Type B pancreatic cell (in vitro differentiated cells): ENCODE results near the gene P2RY8. TPM values are rescaled to one million over a fixed set of nuclear protein-coding genes. Genes with fewer than 3 reads are reported as not detected.

Experiments
- DNase-seq: peaks from one replicate; pipeline ENCODE4 v3.0.0; 2021; ENCODE audit warnings: mixed read lengths; ENCODE audit not compliant: unreplicated experiment; ENCODE audit errors: extremely low spot score
- H3K27ac Mint-ChIP-seq: 2 replicates; pipeline ENCODE4 v1.8.0; 2021; ENCODE audit warnings: mild to moderate bottlenecking, mixed read lengths
- H3K27me3 Mint-ChIP-seq: 2 replicates; pipeline ENCODE4 v1.8.0; 2021; ENCODE audit warnings: mixed read lengths
- H3K36me3 Mint-ChIP-seq: 2 replicates; pipeline ENCODE4 v1.8.0; 2021; ENCODE audit warnings: mixed read lengths
- H3K4me1 Mint-ChIP-seq: one replicate; pipeline ENCODE4 v1.8.0; 2021; ENCODE audit warnings: mixed read lengths; ENCODE audit not compliant: unreplicated experiment
- H3K4me3 Mint-ChIP-seq: 2 replicates; pipeline ENCODE4 v1.8.0; 2021; ENCODE audit warnings: mild to moderate bottlenecking, mixed read lengths
- H3K9me3 Mint-ChIP-seq: 2 replicates; pipeline ENCODE4 v1.8.0; 2021; ENCODE audit warnings: mixed read lengths
- total RNA-seq: library from RNA; stranded (reverse); gene quantifications from 2 replicates; pipeline ENCODE4 v1.2.1, GENCODE V29; 2021; ENCODE audit warnings: low replicate concordance
- TF ChIP-seq, protein P1 (sequence below): fragments of 200-600 bp; sonication (generic); conservative IDR thresholded peaks from 2 replicates; pipeline ENCODE4 v1.5.0; 2021; ENCODE audit warnings: antibody characterized with exemption, mild to moderate bottlenecking

Gene P2RY8
- total RNA-seq, 1 donor from 2014 or later, result not detected

DNA sequence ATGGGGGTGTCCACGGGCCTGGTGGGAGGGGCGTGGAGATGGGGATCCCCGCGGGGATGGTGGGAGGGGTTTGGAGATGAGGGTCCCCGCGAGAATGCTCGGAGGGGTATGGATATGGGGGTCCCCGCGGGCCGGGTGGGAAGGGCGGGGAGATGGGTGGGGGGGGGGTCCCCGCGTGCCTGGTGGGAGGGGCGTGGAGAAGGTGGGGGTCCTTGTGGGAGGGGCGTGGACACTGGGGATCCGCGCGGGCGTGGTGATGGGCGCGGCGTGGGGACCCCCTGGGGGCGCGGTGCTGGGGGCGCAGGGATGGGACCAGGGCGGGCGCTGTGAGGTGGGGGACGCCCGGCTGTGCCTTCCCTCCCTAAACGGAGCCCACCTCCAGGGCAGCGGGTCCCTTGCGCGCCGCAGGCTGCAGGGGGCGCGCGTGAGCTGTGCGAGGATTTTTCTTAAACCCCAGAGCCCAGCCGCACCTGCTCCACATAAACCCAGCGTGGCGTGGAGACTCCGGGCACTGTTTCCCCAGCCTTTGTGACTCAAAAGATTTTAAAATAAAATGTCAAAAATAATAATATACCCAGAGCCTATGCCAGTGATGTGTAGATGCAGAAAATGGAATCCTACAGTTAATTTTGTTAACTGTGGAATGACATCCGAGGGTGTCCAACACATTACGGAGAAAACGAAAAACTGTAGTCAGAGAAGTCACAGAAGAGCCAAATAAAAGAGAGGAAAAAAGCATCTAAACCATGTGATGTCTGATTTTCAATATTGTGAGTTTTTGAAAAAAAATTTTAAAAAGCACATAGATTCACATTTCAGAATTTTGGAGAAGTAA, 82.8 kb downstream of the P2RY8 start:
- peaks cover 13% of the 10 kb centered on the region for H3K36me3 Mint-ChIP-seq
- H3K27me3 Mint-ChIP-seq, result peaks cover 13% of the 10 kb centered on the region
- peak; percentile 91 for DNase-seq
- peaks cover 4% of the 10 kb centered on the region for H3K4me1 Mint-ChIP-seq
- peaks cover 3% of the 10 kb centered on the region for H3K9me3 Mint-ChIP-seq
- no peak overlapping the region for H3K27ac Mint-ChIP-seq
- TF ChIP-seq, protein P1, sequence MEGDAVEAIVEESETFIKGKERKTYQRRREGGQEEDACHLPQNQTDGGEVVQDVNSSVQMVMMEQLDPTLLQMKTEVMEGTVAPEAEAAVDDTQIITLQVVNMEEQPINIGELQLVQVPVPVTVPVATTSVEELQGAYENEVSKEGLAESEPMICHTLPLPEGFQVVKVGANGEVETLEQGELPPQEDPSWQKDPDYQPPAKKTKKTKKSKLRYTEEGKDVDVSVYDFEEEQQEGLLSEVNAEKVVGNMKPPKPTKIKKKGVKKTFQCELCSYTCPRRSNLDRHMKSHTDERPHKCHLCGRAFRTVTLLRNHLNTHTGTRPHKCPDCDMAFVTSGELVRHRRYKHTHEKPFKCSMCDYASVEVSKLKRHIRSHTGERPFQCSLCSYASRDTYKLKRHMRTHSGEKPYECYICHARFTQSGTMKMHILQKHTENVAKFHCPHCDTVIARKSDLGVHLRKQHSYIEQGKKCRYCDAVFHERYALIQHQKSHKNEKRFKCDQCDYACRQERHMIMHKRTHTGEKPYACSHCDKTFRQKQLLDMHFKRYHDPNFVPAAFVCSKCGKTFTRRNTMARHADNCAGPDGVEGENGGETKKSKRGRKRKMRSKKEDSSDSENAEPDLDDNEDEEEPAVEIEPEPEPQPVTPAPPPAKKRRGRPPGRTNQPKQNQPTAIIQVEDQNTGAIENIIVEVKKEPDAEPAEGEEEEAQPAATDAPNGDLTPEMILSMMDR, result peak; percentile 97
- H3K4me3 Mint-ChIP-seq, result peak overlapping the region; percentile 71

DNA sequence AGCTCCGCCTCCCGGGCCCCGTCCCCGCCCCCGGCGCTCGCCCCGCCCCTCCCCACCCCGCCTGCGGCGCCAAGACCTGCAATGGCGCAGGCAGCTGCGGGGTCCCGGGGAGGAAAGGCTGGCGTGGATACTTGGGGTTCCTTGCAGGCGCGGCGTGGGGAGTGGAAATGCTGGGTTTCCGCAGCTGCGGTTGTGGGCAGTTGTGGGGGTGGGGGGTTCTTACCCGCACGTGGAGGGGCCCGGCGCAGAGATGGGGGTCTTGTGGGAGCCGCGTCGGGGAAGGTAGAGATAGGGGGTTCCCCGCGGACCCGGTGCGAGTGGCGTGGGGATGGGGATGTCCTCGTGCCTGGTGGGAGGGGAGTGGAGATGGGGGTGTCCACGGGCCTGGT, 83.6 kb downstream of the P2RY8 start:
- no peak for DNase-seq
- Mint-ChIP-seq H3K4me1 (peaks cover 4% of the 10 kb centered on the region), H3K27ac (peak overlapping the region; percentile 94), H3K9me3 (peaks cover 11% of the 10 kb centered on the region), H3K4me3 (peak overlapping the region; percentile 95), H3K27me3 (peaks cover 13% of the 10 kb centered on the region), H3K36me3 (peaks cover 21% of the 10 kb centered on the region)
- TF ChIP-seq, protein P1, result no peak

DNA sequence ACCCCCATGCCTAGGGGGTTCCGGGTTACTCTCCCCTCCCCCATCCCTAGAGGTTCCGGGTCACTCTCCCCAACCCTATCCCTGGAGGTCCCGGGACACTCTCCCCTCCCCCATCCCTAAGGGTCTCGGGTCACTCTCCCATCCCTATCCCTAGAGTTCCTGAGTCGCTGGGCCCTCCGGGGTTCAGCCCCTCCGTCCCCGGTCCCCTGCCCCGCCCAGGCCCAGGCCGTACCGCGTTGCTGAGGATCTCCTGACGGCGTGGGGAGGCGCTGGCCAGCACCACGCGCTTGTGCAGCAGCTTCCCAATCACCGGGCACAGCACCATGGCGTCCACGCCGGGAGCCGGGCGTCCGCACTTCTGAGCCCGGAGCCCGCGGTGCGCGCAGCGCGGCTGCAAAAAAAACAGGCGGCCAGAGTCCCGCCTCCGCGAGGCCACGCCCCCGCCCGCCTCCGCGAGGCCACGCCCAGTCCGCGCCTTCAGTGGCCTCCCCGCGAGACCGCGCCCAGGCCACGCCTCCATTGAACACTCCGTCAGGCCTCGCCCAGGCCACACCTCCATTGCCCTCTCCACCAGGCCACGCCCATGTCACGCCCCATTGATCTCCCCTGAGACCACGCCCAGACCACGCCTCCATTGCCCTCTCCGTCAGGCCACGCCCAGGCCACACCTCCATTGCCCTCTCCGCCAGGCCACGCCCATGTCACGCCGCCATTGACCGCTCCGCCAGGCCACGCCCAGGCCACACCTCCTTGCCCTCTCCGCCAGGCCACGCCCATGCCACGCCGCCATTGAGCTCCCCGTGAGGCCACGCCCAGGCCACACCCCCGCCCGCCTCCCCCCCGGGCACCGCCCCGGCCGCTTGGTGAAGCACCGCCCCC, 84.2 kb downstream of the P2RY8 start, which contains the start of gene ASMTL:
Gene ASMTL, minus strand, starts transcription at position 394 of the 879 bp plus-strand sequence. Its CDS starts 69 bp downstream, at position 325.
- TF ChIP-seq, protein P1, result no peak
- H3K4me3 Mint-ChIP-seq, result peak within 1 kb of the TSS; percentile 95
- H3K27ac Mint-ChIP-seq, result peak within 1 kb of the TSS; percentile 94
- peaks cover 25% of the 10 kb centered on the region for H3K36me3 Mint-ChIP-seq
- peak; percentile 100 for DNase-seq
- H3K9me3 Mint-ChIP-seq, result peaks cover 13% of the 10 kb centered on the region
- H3K27me3 Mint-ChIP-seq, result peaks cover 13% of the 10 kb centered on the region
- H3K4me1 Mint-ChIP-seq, result peaks cover 4% of the 10 kb centered on the region

DNA sequence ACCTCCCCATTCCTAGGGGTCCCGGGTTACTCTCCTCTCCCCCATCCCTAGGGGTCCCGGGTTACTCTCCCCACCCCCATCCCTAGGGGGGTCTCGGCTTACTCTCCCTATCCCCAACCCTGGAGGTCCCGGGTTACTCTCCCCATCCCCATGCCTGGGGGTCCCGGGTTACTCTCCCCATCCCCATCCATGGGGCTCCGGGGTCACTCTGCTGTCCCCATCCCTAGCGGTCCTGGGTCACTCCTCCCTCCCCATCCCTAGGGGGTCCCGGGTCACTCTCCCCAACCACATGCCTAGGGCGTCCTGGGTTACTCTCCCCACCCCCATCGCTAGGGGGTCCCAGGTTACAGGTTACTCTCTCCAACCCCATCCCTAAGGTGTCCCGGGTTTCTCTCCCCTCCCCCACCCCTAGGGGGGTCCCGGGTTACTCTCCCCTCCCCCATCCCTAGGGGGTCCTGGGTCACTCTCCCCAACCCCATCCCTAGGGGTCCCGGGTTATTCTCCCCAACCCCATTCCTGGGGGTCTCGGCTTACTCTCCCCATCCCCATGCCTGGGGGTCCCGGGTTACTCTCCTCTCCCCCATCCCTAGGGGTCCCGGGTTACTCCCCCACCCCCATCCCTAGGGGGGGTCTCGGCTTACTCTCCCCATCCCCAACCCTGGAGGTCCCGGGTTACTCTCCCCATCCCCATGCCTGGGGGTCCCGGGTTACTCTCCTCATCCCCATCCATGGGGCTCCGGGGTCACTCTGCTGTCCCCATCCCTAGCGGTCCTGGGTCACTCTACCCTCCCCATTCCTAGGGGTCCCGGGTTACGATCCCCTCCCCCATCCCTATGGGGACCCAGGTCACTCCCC, 85.1 kb downstream of the P2RY8 start:
- Mint-ChIP-seq H3K27ac (no peak overlapping the region), H3K9me3 (peaks cover 13% of the 10 kb centered on the region), H3K27me3 (peaks cover 13% of the 10 kb centered on the region), H3K4me3 (peak overlapping the region; percentile 95), H3K36me3 (peaks cover 34% of the 10 kb centered on the region), H3K4me1 (peaks cover 4% of the 10 kb centered on the region)
- DNase-seq, result peak; percentile 67
- TF ChIP-seq, protein P1, result no peak

DNA sequence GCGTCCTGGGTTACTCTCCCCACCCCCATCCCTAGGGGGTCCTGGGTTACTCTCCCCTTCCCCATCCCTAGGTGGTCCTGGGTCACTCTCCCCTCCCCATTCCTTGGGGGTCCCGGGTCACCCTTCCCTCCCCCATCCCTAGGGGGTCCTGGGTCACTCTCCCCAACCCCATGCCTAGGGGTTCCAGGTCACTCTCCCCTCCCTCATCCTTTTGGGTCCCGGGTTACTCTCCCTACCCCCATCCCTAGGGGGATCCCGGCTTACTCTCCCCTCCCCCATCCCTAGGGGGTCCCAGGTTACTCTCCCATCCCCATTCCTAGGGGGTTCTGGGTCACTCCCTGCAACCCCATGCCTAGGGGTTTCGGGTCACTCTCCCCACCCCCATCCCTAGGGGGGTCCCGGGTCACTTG, 85.7 kb downstream of the P2RY8 start:
- H3K27ac Mint-ChIP-seq, result no peak overlapping the region
- TF ChIP-seq, protein P1, result no peak
- H3K4me1 Mint-ChIP-seq, result peaks cover 4% of the 10 kb centered on the region
- H3K9me3 Mint-ChIP-seq, result peaks cover 13% of the 10 kb centered on the region
- H3K36me3 Mint-ChIP-seq, result peaks cover 36% of the 10 kb centered on the region
- no peak overlapping the region for H3K4me3 Mint-ChIP-seq
- peaks cover 13% of the 10 kb centered on the region for H3K27me3 Mint-ChIP-seq
- DNase-seq, result peak; percentile 58
